GM19240 (cell line): Measurements from ENCODE around the gene RAB19.

Source experiments
- DNase-seq: peaks from one replicate; pipeline ENCODE4 v3.0.0; 2011; ENCODE audit warnings: low spot score; ENCODE audit not compliant: insufficient read length

Gene RAB19

DNA sequence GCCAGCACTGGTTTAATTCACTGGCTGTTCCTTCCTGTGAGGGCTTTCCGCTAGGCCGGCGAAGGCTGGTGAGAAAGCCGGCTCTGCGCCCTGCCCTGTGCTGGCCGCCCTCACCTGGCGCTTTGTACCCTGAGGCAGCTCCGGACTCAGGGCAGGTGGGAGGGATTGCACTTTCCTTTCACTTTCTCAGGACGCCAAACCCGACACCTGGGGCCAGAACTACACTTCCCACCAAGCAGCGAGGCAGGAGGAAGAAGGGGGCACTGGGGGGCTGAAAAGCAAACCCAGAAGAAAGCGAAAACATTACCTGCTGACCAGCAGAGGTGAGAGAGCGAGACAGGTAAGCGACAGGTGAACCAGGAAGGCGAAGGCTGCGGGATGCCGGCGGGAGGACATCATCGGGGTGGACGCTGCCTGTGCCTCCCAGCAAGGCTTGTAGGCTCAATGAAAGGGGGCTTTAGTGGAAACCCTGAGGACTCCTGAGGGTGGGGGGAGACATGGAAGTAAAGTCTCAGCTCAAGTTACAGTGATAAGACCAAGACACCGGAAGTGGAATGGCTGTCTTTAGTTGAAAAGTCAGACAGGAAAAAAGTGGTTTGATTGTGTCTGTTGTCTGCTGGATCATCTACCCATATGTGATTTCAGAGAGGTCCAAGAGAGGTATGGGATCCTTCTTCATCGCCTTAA lies at the start of gene RAB19:
Gene RAB19 (plus strand): TSS at position 181 of the 687 bp plus-strand sequence. CDS start 3,589 bp downstream, outside the sequence.
- no peak for DNase-seq

DNA sequence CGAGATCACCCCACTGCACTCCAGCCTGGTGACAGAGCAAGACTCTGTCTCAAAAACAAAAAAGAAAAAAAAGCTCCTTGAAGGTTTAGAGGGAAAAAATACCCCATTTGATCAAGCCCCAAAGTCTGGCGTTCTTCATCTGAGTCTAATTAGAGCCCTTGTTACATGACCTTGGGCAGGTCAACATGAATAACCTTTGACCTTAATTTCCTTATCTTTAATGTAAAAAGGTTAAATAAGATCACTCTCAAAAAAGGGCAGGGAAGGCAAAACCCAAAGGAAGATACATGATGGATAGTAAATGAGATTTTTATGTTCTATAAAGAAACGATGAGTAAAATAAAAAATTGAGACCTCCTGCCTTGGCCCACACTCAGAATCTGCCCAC lies 45.8 kb upstream of the RAB19 start:
- DNase-seq, result no peak

- DNase-seq, result no peak
These were observed 45.3 kb upstream of the RAB19 start for GRCh38 chr7:140358412-140359051.

GRCh38 chr7:140360697-140361229 lies 43.1 kb upstream of the RAB19 start:
- DNase-seq, result no peak

DNA sequence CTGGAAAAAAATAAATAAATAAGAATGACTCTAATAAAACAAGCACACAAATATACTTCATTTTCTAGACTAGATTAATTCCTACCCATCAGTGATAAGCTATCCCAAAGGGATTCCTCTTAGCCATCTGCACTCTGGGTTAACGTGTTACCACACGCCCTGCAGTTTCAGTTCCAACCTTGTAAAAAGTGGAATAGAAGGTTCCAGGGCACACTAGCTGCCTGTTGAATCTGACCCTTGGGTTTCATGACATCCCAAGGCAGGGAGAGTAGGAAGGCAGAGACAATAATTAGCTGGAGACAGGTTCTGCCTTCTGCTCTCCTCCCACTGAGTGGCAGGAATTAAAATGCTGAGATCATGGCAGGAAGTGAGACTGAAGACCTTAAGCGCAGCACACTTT lies 39.0 kb upstream of the RAB19 start:
- no peak for DNase-seq

GRCh38 chr7:140367528-140367927 lies 36.3 kb upstream of the RAB19 start:
- no peak for DNase-seq

GRCh38 chr7:140369294-140369693 lies 34.6 kb upstream of the RAB19 start:
- no peak for DNase-seq

DNA sequence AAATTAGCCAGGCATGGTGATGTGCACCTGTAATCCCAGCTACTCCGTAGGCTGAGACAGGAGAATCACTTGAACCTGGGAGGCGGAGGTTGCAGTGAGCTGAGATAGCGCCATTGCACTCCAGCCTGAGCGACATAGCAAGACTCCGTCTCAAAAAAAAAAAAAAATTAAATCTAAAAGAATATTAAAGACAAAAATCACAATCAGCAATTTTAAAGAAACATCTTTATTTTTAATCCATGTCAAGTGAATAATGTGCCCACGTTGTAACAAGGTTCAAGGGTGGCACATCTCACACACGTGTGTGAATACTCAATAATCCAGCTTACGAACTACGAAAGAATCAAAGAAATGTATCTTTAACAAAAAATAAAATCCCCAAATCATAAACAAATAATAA lies 28.5 kb upstream of the RAB19 start:
- DNase-seq, result no peak

GRCh38 chr7:140375892-140376730 lies 27.7 kb upstream of the RAB19 start:
- no peak for DNase-seq

GRCh38 chr7:140383954-140384713 lies 19.7 kb upstream of the RAB19 start:
- no peak for DNase-seq

DNA sequence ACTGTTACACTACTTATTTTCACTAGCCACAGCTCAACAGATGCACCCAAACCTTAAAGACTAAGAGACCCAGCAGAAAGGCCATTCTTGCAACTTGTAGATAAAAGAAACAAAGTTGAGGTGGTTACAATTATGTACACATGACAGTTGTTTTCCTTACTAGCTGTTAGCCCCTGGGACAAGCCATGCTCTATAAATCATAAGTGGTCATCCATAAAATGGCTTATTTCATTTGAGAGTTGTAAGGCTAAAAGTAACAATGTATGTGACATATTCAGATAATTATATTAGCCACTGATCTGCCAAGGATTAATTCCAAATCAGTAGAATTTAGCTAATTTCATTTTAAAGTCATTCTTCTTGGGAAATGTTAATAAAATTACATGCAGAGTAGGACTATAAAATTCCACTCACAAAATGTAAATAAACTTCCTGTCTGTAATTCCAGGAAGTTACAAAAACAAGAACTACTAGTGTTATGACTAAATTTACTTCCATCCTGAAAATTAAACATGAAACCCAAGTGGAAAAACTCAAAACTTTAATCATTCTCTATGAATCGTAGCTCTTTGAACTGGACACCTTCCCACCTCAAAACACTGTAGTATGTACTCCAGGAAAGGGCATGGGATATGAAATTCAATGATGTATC lies 18.8 kb upstream of the RAB19 start:
- no peak for DNase-seq

- no peak for DNase-seq
These were observed 14.4 kb upstream of the RAB19 start for GRCh38 chr7:140389445-140389844.

GRCh38 chr7:140390034-140390433 lies 13.8 kb upstream of the RAB19 start:
- no peak for DNase-seq

DNA sequence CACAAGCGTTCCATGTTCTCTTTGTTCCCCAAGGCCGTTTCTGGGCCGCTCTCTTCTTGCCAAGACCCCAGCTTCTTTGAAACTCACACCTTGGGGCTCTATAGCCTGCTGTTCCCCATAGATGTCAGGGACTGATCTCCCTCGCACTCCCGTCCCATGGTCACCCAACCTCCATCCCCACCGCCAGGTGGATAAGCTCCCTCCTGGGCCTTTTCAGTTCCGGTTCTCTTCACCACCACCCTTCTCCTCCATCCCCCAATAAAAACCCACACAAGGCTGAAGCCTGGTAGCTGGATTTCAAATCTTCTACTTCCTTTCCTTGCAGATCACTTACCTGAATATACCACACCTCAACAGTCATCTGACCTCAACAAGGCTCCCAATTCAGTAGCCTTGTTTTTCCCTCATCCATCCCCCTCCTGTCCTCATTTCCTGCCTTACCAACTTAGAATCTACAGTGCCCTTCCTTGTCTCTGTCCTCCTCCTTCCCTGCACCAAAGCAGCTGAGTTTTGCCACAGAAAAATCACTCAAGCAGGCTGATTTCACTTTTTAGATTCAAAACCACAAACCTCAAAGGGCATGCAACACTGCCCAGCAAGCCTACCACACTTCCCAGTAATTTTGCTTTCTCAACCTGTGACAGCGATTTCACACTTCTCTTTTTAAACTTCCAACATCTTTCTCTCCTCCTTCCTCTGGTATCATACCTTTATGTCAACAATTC lies 13.2 kb upstream of the RAB19 start:
- no peak for DNase-seq

DNA sequence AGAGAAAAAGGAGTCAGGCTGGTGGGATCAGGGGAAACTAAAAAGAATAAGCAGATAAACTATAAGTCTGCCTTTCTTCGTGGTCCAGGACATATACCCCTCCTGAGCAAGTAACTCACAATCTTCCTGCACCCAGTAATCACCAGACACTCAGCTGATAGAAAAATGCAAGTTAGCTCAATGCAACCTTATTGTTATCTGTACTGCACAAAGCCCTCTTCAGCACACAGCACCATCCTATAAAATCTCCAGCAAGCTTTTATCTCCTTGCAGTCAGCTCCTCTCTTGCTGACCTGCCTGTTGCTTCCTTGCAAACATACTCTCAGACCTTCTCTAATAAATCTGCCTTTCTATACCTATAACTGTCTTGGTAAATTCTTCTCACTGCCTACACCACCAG lies 12.2 kb upstream of the RAB19 start:
- DNase-seq, result no peak

DNA sequence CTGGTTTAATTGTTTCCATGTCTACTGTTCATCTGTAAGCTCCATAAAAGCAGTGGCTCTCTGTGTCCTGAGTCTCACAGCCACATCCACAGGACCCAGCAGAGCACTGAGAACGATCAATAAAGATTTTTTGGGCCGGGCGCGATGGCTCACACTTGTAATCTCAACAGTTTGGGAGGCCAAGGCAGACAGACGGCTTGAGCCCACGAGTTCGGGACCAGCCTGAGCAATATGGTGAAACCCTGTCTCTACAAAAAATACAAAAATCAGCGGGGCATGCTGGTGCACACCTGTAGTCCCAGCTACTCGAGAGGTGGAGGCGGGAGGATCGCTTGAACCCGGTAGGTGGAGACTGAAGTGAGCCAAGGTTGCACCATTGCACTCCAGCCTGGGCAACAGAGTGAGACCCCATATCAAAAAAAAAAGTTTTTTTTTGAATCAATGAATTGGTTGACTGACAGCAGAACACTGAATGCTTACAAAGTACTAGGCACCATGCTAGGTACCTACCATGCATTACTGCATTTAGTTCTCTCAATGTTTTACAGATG lies 10.0 kb upstream of the RAB19 start:
- DNase-seq, result no peak

GRCh38 chr7:140397784-140398750 lies 5.8 kb upstream of the RAB19 start, which contains the start of gene SLC37A3:
TSS of gene SLC37A3 (minus strand) at chr7:140398530. CDS start at chr7:140382526, 16,004 bp downstream.
- DNase-seq, result peak; percentile 90

- DNase-seq, result no peak
These were observed 5.0 kb upstream of the RAB19 start for GRCh38 chr7:140398821-140399220.

- no peak for DNase-seq
These were observed 3.5 kb upstream of the RAB19 start for GRCh38 chr7:140400381-140400780.
